Putamen (tissue), 1 donor: ENCODE data around the gene NPDC1.
"Not testable (repeated sequence)": the region's sequence is repeated elsewhere in the genome, so short reads cannot be mapped to it uniquely, and the experiment has no call there.

Source experiments
- DNase-seq: peaks from one replicate; pipeline ENCODE4 v3.0.0-alpha.2; 2016; ENCODE audit warnings: low spot score

NPDC1 gene

GRCh38 chr9:137040568-137040967 is 5.4 kb downstream of the NPDC1 start:
- DNase-seq, result no peak

- no peak for DNase-seq
Measured at GRCh38 chr9:137039611-137040366, 6.2 kb downstream of the NPDC1 start.

DNA sequence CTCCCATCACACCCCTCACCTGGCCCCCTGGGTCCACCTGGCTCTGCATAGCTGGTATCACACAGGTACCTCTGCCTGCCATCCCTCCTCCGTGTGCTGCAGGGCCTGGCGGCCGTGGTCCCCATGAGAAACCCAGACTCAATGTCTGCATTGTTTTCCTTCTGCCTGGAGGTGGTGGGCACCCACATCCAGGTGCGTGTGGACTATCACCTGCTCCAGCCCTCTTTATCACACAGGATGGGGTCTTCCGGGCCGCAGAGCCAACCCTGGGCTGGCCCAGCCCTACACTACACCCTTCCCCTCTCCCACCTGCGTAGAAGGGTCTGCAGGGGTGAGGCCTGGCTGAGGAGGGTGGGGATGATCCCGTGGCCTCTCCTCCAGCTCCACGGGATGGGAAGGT is 7.1 kb downstream of the NPDC1 start:
- no peak for DNase-seq

DNA sequence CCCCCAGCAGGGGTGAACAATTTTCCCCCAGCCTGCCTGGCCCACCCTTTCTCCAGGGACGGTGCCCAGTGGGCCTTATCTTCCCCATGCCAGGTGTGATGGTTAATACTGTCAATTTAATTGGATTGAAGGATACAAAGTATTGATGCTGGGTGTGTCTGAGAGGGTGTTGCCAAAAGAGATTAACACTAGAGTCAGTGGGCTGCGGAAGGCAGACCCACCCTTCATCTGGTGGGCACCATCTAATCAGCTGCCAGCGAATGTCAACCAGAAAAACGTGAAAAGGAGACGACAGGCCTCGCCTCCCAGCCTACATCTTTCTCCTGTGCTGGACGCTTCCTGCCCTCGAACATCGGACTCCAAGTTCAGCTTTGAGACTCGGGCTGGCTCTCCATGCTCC is 8.5 kb downstream of the NPDC1 start:
- DNase-seq, result no peak

- DNase-seq, result no peak
Measured at GRCh38 chr9:137037035-137037434, 8.9 kb downstream of the NPDC1 start.

GRCh38 chr9:137035937-137036336 is 10.0 kb downstream of the NPDC1 start:
- no peak for DNase-seq

DNA sequence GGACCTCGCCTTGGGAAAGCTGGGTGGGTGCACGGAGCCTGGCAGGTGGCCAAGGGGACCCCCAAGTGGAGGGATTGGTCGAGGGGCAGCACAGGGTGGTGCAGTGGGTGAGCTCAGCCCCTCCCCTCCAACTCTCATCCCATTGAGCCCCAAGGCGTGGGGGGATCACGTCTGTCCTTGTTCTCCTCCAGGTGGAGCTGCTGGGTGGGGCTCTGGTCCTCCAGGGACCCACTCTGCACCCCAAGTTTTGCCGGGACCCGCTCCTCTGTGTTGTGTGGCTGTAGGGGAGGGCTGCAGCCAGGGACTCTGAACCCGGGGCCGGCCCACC is 10.5 kb downstream of the NPDC1 start:
- DNase-seq, result no peak

DNA sequence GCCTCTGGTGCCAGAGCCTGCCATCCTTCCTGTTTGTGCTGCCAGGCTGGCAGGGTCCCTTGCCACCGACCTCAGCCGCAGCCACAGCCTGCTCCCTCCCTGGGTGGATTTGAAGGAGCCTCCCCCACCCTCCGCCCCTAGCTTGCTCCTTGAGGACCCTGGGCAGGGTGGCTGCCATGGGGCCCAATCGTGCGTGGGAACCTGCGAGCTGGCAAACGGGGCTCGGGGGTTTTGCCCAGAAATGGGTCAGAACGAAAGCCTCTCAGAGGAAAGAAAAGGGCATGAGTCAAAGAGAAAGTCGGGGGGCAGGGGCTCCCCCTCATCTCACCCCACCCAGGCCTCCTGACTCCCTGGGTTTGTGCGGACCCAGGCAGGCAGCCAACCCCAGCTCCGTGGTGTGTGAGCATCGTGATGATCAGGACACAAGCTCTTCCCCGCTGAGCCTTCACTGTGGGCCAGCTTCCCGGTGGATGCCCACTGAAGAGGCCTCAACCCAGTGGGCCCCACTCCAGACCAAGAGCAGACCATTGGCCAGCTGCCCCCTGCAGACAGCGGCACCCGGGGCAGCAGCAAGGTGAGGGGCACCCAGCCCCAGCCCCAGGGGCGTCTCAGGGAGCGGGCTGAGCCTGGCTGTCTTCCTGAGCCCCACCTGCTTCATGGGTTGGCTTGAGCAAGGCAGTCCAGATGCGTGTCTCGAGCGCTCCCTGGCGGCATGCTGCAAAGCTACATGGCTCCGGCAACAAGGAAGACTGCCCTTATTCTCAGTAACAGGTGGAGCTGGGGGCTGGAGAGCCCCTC is 11.1 kb downstream of the NPDC1 start:
- DNase-seq, result peak; percentile 83

DNA sequence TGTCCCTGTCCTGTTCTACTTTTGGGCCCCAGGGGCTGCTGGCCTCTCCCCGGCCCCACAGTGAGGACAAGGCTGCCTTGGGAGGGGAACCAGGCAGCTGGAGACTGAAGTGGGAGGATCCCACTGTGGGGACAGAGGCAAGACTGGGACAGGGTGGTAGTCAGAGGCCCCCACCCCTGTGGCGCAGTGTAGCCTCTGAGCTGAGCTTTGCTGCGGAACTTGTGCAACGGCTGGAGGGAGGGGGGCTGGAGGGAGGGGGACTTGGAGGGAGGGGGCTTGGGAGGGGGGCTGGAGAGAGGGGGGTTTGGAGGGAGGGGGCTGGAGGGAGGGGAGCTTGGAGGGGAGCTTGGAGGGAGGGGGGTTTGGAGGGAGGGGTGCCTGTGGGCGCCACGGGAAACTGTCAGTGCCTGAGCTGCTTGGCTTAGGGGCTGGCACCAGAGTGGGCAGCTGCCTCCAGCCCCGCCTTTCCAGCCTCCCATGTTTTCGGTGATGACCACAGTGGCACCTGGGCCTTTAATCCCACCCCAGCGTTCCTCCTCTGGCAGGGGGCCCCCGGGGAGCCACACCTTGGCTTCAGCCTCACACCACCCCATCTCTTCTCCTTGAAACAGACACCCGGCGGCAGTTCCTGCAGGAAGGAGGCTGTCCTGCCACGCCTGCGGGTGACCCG is 11.8 kb downstream of the NPDC1 start:
- DNase-seq, result no peak

- DNase-seq, result not testable (repeated sequence)
Measured at GRCh38 chr9:137033481-137033880, 12.5 kb downstream of the NPDC1 start.

DNA sequence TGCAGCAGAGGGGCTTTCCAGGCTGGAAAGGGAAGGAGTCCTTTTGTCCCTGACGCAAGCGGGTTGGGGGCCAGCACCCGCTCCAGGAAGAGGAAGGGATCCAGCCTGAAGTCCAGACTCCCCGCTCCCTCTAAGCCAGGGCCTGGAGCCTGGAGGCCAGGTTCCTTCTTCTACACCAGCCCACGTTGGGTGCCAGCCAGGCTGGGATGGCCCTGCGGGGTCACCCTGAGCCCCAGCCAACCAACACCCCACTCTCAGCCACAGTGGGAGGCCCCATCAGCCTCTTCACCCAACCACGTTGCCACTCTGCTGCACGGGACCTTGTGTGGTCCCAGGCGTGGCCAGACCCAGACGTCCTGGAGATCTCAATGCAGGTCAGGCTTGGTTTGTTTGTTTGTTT is 13.1 kb downstream of the NPDC1 start:
- DNase-seq, result no peak

- DNase-seq, result no peak
Measured at GRCh38 chr9:137031904-137032640, 13.9 kb downstream of the NPDC1 start, which contains the start of gene FUT7. Gene FUT7, minus strand, starts transcription at chr9:137032088. Its CDS starts 97 bp downstream, at chr9:137031991.

- no peak for DNase-seq
Measured at GRCh38 chr9:137030538-137031527, 15.1 kb downstream of the NPDC1 start.

- no peak for DNase-seq
Measured at GRCh38 chr9:137030006-137030405, 16.0 kb downstream of the NPDC1 start.

GRCh38 chr9:137029058-137029936 is 16.7 kb downstream of the NPDC1 start:
- DNase-seq, result peak; percentile 72

- DNase-seq, result peak; percentile 82
Measured at GRCh38 chr9:137028263-137029057, 17.5 kb downstream of the NPDC1 start.

DNA sequence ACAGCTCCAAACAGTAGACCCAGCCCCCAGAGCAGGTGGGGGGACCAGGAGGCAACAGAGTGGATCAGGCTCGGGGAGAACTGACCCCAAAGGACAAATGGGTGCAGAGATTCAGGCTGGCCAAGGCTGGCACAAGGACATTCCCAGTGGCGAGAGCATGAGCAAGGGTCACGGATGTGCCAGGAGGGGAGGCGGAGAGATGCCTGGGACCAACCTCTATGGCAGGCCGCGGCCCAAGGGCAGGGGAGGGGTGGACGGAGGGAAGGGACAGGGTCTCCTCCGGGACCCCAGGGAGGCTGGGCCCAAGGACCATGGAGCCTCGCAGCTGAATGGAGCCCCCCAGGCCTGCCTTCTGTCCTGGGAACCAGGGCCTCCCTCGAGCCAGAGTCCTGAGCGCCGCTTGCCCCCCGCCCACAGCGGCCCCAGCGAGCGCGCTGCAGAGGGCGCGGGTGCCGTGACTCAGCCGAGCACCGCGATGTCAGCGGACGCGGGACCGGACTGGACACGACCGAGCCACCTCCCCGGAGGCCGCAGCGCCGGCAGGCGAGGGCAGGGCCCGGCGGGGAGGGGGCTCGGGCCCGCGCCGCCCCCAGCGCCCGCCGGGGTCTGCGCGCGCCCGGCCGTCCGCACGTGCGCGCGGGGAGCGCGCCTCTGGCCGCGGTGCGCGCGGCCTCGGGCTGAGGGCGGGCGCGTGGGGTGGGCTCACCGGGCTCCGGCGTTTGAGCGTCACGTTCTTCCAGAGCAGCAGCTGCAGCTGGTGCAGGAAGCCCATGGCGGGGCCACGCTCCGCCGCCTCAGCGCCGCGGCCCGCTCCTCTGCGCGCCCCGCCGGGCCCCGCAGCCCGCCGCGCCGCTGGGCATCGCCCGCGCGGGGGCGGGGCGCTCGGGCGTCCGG is 18.4 kb downstream of the NPDC1 start, which contains the start of gene ABCA2:
Gene ABCA2, minus strand, starts transcription at position 869 of the 894 bp plus-strand sequence. Its CDS starts 97 bp downstream, at position 772.
- no peak for DNase-seq

DNA sequence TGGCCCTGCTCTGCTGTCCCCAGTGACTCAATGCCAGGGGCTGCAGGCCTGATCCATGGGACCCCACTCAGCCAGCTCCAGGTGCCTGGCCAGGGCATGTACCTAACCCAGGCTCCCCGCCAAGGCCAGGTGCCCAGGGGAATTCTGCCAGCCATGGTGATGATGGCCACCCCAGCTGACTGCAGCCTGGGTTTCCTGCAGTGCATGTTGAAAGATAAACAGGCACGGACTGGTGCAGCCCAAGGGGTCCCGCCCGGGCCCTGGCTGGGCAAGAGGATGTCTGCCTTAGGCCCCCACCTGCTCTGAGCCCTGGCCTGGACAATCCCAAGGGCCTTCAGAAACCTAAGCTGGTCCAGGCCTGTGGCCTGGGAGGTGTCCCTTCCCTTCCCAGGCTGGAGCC is 19.1 kb downstream of the NPDC1 start:
- DNase-seq, result no peak
